ENCODE results near the gene PNPLA3. TPM values are rescaled to one million over a fixed set of nuclear protein-coding genes. Genes with fewer than 3 reads are reported as not detected.

PNPLA3 gene
- total RNA-seq, 3 donors from 2014 or later (not counting 1 experiment from before 2014, with no cell fraction given): 0.53 to 0.54 TPM; not detected in 1

- peaks cover 9 to 11% of the 10 kb centered on the region in 2 donors for H3K27me3 Mint-ChIP-seq (ENCODE audit: low read depth in 2 of 2)
- H3K27me3 ChIP-seq (ENCODE audit: control insufficient read depth, insufficient read depth, low read length): no peaks in the 10 kb centered on the region
- peak overlapping the region; percentile 84 for H3K27ac ChIP-seq (ENCODE audit: low read length)
- no peaks in the 10 kb centered on the region for H3K36me3 ChIP-seq (ENCODE audit: control insufficient read depth, insufficient read depth, low read length)
- H3K27ac Mint-ChIP-seq: peak overlapping the region; percentile 85 to 87
- H3K4me1 Mint-ChIP-seq: peaks cover 24 to 38% of the 10 kb centered on the region in 2 donors
- no peak for TF ChIP-seq CTCF (IDR thresholded peaks at IDR 0.05)
- no peaks in the 10 kb centered on the region for H3K36me3 Mint-ChIP-seq
- H3K4me3 ChIP-seq (ENCODE audit: low read length): peak overlapping the region; percentile 69
- H3K9me3 ChIP-seq (ENCODE audit: control insufficient read depth, insufficient read depth, low read length): no peaks in the 10 kb centered on the region
- no peaks in the 10 kb centered on the region for H3K9me3 Mint-ChIP-seq
- 60% methylated on average over 5 of the region's 7 CpGs for WGBS (ENCODE audit: insufficient coverage)
- ATAC-seq: no peak
- H3K4me1 ChIP-seq (ENCODE audit: control insufficient read depth, insufficient read depth, low read length): peaks cover 25% of the 10 kb centered on the region
- DNase-seq: no peak
- peak overlapping the region; percentile 94 for H3K4me3 Mint-ChIP-seq
- intact Hi-C loops (cut with micrococcal nuclease): loop anchor here (10.0 kb wide), 1 partner anchor 541 kb away; the partner anchor contains the start of gene RTL6
These were observed 30.6 kb downstream of the PNPLA3 start for GRCh38 chr22:43953988-43954785.

- Mint-ChIP-seq H3K4me3 (peak within 1 kb of the TSS; percentile 94), H3K4me1 (peaks cover 24 to 38% of the 10 kb centered on the region in 2 donors), H3K36me3 (no peaks in the 10 kb centered on the region), H3K27me3 (ENCODE audit: low read depth in 2 of 2) (peaks cover 9 to 11% of the 10 kb centered on the region in 2 donors), H3K9me3 (no peaks in the 10 kb centered on the region), H3K27ac (peak within 1 kb of the TSS; percentile 85 to 87)
- WGBS (ENCODE audit: insufficient coverage): under 1% methylated on average over 74 of the region's 74 CpGs
- TF ChIP-seq CTCF (IDR thresholded peaks at IDR 0.05): no peak
- no peaks in the 10 kb centered on the region for H3K36me3 ChIP-seq (ENCODE audit: control insufficient read depth, insufficient read depth, low read length)
- intact Hi-C loops (cut with micrococcal nuclease): loop anchor here (10.0 kb wide), 1 partner anchor 540 kb away; the partner anchor contains the start of gene RTL6
- H3K4me1 ChIP-seq (ENCODE audit: control insufficient read depth, insufficient read depth, low read length): peaks cover 25% of the 10 kb centered on the region
- ATAC-seq (peak; percentile 96 to 98 (median 97)), DNase-seq (peak; percentile 92 to 96)
- no peaks in the 10 kb centered on the region for H3K9me3 ChIP-seq (ENCODE audit: control insufficient read depth, insufficient read depth, low read length)
- peak within 1 kb of the TSS; percentile 84 for H3K27ac ChIP-seq (ENCODE audit: low read length)
- H3K4me3 ChIP-seq (ENCODE audit: low read length): peak within 1 kb of the TSS; percentile 69
- no peaks in the 10 kb centered on the region for H3K27me3 ChIP-seq (ENCODE audit: control insufficient read depth, insufficient read depth, low read length)
These were observed 31.7 kb downstream of the PNPLA3 start, which contains the start of gene SAMM50 for GRCh38 chr22:43955040-43955882. TSS of gene SAMM50 (plus strand) at chr22:43955442. CDS start at chr22:43955578, 136 bp downstream.

- 39% methylated on average over 16 of the region's 17 CpGs for WGBS (ENCODE audit: insufficient coverage)
- peaks cover 24 to 44% of the 10 kb centered on the region in 2 donors for H3K4me1 Mint-ChIP-seq
- TF ChIP-seq CTCF (IDR thresholded peaks at IDR 0.05): no peak
- peak overlapping the region; percentile 94 for H3K4me3 Mint-ChIP-seq
- peak overlapping the region; percentile 85 to 87 for H3K27ac Mint-ChIP-seq
- ATAC-seq (peak in 1 of 3 donors; percentile 11), DNase-seq (peak in 1 of 2 donors; percentile 38)
- Histone ChIP-seq H3K27ac (ENCODE audit: low read length) (peak overlapping the region; percentile 84), H3K4me1 (ENCODE audit: control insufficient read depth, insufficient read depth, low read length) (peaks cover 25% of the 10 kb centered on the region), H3K9me3 (ENCODE audit: control insufficient read depth, insufficient read depth, low read length) (no peaks in the 10 kb centered on the region), H3K36me3 (ENCODE audit: control insufficient read depth, insufficient read depth, low read length) (no peaks in the 10 kb centered on the region), H3K4me3 (ENCODE audit: low read length) (peak overlapping the region; percentile 69), H3K27me3 (ENCODE audit: control insufficient read depth, insufficient read depth, low read length) (no peaks in the 10 kb centered on the region)
- intact Hi-C loops (cut with micrococcal nuclease): loop anchor here (10.0 kb wide), 1 partner anchor 539 kb away; the partner anchor contains the start of gene RTL6
- no peaks in the 10 kb centered on the region for H3K9me3 Mint-ChIP-seq
- H3K36me3 Mint-ChIP-seq: no peaks in the 10 kb centered on the region
- H3K27me3 Mint-ChIP-seq (ENCODE audit: low read depth in 2 of 2): peaks cover 9 to 11% of the 10 kb centered on the region in 2 donors
These were observed 32.5 kb downstream of the PNPLA3 start for GRCh38 chr22:43955883-43956782.

Measured in natural killer cell (primary cell).